ENCODE measurements around the gene FBXL3.

DNA sequence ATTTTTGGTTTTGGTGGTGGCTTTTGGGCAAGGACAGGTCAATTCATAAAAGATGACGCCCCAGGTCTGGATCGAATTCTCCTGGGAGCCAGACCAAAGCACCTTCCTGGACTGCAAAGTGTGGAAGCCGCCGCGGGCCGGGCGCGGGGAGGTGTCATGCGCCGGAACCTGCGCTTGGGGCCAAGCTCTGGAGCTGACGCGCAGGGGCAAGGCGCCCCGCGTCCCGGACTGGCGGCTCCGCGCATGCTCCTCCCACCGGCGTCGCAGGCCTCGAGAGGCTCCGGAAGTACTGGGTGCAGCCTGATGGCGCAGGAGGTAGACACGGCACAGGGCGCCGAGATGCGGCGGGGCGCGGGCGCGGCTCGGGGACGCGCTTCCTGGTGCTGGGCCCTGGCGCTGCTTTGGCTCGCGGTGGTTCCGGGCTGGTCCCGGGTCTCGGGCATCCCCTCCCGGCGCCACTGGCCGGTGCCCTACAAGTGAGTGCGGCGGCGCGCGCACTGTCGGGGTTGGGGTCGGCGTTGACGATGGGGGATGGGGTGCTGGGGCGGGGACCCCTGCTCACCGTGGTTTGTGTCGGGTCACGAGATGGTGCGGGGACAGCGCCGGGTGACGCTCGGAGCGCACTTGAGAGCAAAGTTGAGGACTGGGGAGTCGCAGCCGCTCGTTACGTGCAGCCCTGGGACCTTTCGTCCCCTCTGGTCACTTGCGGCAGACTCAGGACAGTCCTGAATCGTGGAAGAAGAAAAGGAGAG, 35.0 kb downstream of the FBXL3 start, which contains the start of gene CLN5:
- TF ChIP-seq, protein P1, sequence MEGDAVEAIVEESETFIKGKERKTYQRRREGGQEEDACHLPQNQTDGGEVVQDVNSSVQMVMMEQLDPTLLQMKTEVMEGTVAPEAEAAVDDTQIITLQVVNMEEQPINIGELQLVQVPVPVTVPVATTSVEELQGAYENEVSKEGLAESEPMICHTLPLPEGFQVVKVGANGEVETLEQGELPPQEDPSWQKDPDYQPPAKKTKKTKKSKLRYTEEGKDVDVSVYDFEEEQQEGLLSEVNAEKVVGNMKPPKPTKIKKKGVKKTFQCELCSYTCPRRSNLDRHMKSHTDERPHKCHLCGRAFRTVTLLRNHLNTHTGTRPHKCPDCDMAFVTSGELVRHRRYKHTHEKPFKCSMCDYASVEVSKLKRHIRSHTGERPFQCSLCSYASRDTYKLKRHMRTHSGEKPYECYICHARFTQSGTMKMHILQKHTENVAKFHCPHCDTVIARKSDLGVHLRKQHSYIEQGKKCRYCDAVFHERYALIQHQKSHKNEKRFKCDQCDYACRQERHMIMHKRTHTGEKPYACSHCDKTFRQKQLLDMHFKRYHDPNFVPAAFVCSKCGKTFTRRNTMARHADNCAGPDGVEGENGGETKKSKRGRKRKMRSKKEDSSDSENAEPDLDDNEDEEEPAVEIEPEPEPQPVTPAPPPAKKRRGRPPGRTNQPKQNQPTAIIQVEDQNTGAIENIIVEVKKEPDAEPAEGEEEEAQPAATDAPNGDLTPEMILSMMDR (conservative IDR thresholded peaks at IDR 0.05) = no peak
- TF ChIP-seq EZH2 (IDR thresholded peaks at IDR 0.05; ENCODE audit: low read depth) = no peak
